ENCODE data around the gene AMBRA1.
A peak's percentile ranks its signal among the peaks of the same experiment; 100 is the strongest.

The AMBRA1 gene

DNA sequence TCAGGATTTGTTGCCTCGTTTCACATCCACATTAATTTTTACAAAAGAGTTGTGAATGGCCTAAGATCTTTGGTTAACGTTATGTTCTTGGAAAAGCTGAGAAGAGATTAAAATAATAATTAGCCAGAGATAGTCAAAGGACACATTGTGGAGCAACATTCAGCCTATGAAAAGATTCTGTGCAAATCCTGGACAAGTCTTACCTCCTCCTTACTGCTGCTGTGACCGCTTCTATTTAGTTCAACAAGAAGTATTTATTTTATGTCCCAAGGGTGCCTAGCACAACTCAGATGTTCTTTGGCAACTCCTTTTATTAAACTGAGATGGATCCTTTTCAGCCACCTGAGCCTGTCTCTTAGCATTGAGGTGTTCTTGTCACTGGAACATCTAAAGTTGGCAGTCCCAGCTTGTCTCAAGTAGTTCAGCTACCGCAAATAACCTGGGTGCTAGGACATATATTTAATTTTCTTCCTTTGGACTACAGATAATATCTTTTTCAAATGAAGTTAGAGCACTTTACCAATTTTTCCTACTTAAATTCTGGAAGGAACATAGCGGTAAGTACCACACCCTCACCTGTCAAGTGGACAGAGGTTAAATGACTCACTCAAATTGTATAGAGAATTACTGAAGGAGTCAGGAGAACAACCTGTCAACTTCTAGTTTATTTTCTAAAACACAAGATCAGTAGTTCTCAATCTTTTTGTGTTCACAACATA, 121.7 kb downstream of the AMBRA1 start:
- DNase-seq: no peak

DNA sequence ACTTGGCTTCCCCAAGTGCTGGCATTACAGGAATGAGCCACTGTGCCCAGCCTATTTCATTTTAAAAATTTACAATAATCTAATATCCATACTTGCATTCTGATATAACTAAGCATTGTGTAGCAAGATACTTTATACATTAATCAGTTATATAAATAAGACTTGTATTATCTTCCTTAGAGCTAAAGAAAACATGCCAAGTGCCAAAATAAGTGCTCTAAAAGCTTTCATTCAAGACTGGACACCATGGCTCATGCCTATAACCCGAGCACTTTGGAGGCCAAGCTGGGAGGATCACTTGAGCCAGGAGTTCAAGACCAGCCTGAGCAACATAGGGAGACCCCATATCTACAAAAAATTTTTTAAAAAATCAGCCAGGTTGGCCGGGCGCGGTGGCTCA, 123.9 kb downstream of the AMBRA1 start:
- DNase-seq: no peak

DNA sequence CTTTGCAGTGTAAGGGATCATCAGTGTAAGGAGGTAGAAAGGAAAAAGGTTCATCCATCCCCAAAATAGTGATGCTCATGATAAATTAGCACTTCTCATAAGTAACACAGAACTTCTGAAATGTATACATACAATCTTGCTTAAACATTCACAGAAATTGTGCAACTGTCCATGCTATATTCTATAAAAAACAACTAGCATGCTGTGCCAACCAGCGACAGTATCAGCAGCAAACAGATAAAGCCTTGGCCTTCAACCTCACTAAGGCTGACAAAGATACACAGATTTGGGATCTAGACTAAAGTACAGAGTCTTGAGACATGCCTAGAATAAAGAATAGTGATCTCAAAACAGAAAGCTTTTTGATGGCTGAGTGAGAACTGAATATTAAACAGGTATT, 128.1 kb downstream of the AMBRA1 start:
- no peak for DNase-seq

DNA sequence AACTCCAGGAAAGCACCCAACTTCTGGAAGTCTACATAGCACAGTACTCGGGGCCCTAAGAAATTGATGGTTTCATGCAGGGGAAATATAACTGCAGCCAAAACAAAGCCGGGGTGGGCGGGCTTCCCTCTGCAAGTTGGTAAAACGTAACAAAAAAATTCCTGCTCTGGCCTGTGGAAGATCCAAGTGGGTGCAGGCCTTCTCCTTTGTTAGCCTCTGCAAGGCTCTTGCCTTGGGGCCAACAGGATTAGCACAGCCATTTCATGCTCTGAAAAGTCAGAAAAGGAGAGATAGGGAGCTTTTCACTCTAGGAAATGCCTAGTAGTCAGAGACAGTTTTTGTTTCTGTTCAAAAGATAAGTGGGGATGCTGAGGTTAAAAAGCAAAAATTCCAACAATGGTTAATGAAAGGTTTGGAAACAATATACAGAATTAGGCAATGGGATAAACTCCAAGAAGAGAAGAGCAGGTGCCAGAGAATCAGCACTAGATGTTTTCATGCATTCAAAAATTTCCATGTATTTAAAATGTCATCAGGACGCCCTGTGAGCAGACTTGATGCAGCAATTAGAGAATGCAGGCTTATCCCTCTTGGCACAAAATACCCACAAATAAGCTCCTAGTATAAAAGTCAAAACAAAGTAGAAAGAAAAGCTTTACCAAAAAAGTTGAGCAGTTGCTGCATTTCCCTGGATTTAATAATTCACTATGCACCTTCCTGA, 130.0 kb downstream of the AMBRA1 start:
- DNase-seq: no peak

DNA sequence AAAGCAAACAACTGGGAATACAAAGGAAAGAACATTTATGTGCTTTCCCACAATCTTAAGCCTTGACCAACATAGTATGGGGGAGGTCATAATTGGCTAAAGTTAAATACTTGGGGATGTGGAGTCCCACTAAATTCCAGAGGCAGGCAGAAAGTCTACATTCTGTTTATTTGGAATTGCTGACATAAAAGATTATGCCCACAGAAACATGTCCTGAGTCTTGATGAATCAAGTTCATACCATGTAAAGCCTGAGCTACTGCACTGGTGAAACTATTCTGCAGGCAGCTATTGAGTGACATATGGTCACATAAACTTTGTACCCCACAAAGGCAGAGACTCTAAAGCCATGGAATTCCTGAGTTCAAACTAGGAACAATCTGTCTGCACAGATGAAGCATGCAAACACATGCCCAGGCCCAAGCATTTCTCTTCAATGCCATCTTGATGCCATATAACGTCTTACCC, 132.3 kb downstream of the AMBRA1 start:
- no peak for DNase-seq

DNA sequence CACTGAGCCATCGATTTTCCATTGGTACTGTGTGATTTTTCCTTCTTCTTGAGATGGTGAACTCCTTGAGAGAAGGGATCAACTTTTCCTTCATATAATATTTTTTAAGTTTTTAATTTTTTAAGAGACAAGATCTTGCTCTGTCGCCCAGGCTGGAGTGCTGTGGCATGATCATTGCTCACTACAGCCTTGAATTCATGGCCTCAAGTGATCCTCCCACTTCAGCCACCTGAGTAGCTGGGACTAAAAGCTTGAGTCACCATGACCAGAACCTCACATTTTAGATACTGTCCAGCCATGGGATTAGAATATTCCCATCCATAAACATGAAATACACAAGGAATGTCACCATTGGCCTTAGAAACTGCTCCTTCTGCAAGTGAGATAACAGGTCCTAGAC, 135.3 kb downstream of the AMBRA1 start:
- no peak for DNase-seq

DNA sequence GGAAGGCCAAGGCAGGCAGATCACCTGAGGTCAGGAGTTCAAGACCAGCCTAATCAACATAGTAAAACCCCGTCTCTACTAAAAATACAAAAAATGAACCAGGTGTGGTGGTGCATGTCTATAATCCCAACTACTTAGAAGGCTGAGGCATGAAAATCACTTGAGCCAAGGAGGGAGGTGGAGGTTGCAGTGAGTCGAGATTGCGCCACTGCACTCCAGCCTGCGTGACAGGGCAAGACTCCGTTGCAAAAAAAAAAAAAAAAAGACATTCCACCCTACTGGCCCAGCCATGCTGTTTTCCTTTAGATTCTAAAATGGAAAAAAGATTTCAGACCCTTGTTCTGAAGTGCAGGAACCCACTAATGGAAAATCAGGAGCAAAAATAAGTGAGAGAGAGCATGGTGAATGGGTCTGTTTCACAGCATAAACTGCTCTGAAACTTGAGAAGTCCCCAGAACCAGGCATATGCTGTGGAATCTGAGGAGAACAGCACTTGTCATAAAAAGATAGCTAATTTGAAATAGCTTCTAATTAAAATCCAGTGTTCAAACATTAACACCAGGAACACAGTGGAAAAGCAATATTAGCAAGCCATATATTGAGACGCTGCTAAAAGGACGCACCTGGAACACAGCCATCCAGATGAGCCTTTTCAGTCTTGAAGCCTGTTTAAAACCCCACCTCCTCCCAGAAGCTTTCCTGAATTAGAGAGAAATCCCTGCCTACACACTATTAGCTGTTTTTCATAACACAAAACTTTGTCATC, 136.0 kb downstream of the AMBRA1 start:
- peak; percentile 14 to 39 for DNase-seq

DNA sequence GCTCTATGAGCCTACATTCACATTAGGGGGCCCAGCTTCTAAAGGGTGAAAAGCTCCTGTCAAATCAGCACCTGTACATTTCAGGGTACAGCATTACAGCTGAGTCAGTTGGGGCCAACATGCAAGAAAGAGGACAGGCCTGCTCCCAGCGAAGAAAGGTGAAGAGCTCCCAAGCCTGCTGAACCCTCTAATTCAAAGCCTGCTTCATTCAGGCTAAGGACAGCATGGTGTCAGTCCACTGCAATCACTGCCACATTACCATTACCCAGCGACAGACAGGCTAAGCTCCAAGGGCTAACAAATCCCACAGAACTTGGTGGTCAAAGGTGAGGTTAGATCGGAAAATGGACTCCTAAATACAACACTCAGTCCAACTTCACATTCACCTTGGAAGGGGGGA, 136.8 kb downstream of the AMBRA1 start:
- DNase-seq: no peak

DNA sequence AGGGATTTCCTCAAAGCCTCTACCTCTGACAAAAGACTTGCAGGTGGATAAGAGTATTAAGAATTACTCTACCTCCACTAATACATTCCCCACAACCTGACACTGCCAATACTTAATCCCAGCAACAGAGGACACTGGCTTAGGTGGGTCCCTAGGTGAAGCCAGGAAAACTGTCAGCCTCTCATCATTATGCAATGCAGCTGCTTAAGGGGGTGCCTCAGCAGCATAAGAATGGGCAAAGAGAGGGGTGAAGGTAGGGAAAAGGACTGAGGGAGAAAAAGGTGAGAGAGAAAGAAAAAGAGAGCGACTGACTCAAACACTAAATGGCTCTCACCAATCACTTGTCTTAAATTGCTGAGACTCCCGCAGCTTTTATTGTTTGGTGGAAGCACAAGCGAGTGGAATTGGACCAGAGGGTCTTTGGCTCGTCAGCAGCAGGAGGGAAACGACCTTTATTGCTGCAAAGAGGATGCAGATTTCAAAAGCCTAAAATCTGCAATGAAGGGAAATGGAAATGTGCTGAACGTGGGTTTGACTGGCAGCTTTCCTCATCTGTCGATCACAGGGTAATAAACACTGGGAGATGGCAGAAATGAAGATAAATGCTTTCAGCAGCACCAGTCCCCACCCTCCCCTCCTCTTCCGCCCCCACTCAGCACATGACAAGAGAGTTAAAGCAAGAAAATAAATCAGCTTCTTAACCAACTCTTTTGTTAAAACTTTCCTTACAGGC, 137.4 kb downstream of the AMBRA1 start:
- DNase-seq: peak; percentile 47 to 63

DNA sequence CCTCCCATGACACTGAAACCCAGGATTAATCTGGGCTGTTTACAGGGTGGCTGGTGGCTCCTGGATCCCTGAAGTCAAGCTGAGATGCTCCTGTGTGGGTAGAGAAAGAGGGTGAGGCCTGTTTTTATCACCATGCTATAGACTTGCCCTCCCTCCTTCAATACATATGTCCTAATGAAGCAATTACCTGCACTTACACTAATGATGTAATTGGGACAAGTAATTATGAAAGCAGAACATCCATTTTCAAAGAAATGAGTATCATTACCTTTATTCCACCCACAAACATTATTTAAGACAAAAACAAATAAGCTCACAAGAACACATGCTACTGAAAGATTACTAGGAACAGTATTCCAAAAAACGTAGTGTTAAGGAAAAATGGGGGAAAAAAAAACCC, 138.0 kb downstream of the AMBRA1 start:
- no peak for DNase-seq

DNA sequence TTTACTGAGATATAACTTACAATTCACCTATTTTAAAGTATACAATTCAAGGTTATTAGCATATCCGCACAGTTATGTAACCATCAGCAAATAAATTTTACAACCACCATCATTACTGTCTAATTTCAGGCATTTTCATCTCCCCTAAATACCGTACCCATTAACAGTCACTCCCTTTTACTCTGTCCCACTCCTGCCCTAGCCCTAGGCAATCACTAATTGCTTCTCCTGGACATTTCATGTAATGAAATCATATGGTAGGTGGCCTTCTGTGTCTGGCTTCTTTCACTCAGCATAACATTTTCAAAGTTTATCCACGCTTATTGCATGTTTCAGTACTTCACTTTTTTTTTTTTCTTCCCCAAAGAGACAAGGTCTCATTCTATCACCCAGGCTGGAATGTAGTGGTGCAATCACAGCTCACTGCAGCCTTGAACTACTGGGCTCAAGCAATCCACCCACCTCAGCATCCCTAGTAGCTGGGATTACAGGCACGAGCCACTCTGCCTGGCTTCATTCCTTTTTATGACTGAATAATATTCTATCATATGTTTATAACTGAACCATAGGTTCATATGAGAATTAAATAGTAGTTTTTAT, 140.8 kb downstream of the AMBRA1 start:
- no peak for DNase-seq

DNA sequence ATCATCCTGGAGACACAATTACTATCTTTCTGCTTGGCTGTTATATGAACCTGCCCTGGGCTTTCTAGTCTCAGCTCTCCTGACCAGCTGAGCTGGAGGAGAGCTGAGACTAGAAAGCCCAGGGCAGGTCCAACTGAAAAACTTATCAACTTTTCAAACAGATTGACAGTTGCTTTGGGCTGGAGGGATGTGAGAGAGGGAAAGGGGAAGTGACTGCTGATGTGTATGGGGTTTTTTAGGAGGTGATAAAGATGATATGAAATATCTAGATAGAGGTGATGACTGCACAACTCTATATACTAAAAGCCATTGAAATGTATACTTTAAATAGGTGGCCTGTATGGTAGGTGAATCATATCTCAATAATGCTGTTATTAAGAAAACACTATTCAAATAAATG, 142.1 kb downstream of the AMBRA1 start:
- no peak for DNase-seq

DNA sequence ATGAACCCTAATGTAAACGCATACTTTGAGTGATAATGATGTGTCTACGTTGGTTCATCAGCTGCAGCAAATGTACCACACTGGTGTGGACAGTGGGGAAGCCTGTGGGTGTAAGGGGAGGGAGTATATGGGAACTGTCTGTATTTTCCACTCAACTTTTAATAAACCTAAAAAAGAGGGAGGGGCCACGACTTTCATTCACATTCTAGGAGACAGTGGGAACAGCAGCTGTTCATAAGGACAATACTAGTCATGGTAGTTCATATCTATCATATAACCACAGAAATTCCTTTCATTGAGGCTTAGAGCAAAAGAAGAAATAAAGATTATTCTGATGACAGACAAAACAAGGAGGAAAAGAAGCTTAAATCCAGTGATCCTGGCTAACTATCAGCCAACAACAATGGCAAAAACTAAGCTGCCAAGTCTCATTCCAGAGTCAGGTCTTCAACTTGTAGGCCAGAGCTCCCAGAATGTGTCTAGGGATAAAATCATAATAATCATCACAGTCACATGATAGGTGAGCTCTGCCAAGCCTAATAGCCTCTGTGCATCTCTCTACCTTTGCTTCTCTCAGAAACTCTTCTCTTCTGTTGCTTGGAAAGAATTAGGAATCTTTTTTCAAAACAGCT, 142.9 kb downstream of the AMBRA1 start:
- DNase-seq: no peak

DNA sequence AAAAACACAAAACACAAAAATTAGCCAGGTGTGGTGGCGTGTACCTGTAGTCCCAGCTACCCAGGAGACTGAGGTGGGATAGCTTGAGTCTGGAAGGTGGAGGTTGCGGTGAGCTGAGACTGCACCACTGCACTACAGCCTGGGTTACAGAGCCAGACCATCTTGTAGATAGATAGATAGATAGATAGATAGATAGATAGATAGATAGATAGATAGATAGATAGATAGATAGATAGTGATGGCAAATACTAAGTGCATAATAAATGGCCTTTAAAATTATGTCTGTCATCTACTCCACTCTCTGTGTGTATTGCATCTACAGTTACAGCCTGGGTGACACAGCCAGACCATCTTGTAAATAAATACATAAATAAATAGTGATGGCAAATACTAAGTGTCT, 146.3 kb downstream of the AMBRA1 start:
- no peak for DNase-seq

DNA sequence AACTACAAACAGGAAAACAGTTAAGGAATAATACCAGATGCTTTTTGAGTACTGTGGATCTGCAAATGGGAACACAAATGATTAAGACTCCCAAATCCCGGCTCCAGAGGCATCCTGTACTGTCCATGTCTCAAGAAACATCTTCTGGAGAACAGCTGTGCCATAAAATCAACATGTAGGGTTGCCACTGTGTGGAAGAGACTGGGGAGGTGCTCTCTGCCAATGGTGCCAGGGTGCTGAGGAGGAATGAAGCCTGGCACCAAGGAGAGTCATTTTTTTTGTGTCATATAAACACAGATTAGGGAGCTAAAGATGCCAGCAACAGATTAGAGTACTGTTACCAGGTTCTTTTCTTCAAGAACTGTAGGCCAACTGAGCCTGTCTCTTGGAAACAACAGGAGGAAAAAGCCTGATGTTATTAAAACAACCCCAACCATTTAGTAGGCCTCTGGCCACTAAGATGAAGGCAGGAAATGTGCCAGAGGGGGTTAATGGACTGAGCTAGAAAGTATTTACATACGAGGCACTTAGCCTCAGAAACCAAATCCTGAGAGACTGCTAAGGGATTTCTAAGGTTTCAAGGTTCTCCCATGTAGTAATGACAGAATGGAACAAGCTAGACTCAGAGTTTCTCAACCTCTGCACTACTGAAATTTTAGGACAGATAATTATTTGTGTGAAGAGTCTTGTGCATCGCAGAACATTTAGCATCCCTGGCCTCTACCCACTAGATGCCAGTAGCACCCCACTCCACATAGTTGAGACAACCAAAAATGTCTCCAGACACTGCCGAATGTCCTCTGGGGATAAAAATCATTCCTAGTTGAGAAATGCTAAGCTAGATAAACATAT, 147.7 kb downstream of the AMBRA1 start:
- no peak for DNase-seq

DNA sequence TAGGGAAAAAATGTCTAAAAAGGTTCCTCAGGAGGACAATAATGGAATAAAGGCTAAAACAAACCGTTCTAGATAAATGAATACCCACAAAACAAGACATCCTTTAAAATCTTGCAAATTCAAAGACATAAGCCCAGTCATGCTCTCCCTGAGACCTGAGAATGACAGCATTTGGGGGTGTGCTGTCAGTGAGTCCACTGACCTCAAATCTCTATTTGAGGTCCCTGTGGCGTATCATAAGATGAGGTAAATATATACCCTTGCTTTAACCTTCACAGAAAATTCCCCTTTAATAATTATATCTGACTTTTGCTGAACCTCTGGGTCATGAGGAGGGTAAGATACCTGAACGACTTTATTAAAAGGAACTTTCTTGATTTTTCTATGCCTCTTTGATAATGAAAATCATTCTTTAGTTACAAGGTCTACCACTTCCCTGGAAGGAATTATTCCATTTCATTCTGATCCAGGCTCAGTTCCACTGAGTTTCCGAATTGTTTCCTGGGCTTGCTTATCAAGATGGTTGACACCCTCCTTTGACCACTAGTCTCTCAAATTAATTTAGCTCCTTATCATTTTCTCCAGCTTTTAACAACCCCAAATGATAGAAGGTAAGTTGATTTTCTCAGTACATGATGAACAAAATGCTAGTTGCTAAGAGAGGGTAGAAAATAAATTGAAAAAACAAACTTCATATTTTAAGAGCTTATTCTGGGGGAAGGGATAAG, 148.5 kb downstream of the AMBRA1 start:
- DNase-seq: no peak

DNA sequence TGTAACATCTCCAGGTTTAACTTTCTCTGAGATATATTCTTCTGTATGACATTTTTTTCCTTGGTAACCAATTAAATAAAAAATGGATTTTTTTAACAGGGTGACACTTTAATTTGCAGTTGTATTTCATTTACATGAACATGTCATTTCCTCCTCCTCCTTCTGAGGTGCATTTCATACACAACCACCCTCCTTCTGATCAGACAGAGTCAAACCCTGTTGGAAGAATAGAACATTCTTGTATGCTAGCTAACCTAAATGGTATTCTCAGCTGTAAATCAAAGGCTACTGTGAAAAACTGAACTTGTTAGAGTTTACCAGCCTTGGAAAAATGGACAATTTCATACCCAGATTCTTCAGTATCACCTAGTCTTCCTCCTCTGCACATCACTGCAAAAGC, 149.5 kb downstream of the AMBRA1 start:
- DNase-seq: no peak

DNA sequence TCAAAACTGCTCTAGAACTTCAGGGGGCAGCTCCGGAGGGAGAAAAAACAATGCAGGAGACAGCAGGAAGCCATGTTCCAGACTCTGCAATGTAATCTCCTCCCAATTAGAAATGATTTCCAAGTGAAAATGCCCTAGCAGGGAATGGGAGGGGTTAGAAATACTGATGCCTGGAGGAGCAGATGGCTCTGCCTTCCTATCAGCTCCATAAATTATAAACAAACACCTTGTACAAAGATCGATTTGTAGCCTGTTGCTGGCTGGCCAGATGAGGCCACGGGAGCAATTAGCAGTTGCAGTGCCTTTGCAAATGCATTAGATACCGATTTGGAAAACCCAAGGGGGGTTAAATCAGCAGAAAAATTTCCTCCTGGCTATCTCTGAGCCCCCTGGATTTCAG, 155.6 kb downstream of the AMBRA1 start:
- DNase-seq: no peak

DNA sequence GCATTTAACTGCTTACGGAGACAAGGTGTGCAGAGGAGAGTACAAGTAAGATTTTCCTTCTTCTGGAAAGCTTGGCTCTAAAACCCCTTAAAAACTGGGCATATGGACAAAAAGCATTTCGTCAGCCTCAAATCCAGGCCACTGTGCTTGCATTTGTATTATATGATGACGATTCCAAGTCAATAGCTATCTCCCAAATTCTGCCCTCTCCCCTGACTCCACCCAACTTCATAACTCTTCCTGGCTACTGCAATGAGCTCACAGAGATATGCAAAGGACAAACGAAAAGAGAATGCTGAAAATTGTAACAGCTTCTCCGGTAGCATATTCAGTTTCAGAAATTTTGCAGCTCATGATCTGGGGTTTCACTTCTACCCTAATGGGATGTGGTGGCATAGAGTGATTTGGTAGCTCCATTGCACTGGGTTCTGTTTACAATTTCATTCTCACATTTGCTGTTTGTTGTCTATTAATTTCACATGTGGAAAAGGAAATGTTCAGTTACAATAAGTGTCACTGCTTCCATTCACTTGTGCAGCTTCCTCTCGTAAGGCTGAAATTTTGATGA, 156.6 kb downstream of the AMBRA1 start:
- no peak for DNase-seq

DNA sequence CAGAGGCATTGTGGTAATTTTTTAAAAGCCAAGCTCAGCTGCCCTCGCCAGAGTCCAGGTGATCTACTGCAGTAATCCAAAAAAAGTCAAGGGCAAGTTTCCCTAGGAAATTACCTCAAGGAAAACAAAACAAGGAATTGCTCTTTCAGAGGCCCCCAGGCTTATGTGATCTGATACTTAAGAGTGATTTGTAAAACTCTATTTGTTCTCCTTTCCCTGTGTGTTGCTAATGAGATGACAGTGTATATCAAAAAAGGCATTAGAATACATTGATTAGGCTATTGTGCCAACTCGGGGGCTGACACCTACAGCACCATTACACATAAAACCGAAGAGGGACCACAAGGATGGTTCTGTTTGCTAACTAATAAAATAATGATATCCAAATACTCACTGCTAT, 157.7 kb downstream of the AMBRA1 start:
- DNase-seq: no peak

Measured in inflammatory macrophage (primary cell).